Duodenal mucosa (tissue), 2 donors: ENCODE measurements around the gene LPAR1.

Experiments
- H3K27ac ChIP-seq: one replicate; pipeline ENCODE4 v1.7.0; 2013; ENCODE audit warnings: low read depth, low read length
- H3K27me3 ChIP-seq, 2 donors: one replicate each; pipeline ENCODE4 v1.7.0; 2013; ENCODE audit warnings: low read length in 2 of 2, control low read depth in 1 of 2; ENCODE audit not compliant: insufficient read depth in 2 of 2, control insufficient read depth in 1 of 2
- H3K36me3 ChIP-seq, 2 donors: one replicate each; pipeline ENCODE4 v1.7.0; 2013; ENCODE audit warnings: low read length in 2 of 2, control low read depth in 1 of 2; ENCODE audit not compliant: insufficient read depth in 2 of 2, control insufficient read depth in 1 of 2
- H3K4me1 ChIP-seq, 2 donors: one replicate each; pipeline ENCODE4 v1.7.0; 2013; ENCODE audit warnings: low read length in 2 of 2, control low read depth in 1 of 2; ENCODE audit not compliant: insufficient read depth in 2 of 2, control insufficient read depth in 1 of 2
- H3K4me3 ChIP-seq, 2 donors: one replicate each; pipeline ENCODE4 v1.7.0; 2013; ENCODE audit warnings: low read length in 2 of 2, low read depth in 1 of 2
- H3K9ac ChIP-seq, 2 donors: one replicate each; pipeline ENCODE4 v1.7.0; 2013; ENCODE audit warnings: low read length in 2 of 2, low read depth in 1 of 2
- H3K9me3 ChIP-seq, 2 donors: one replicate each; pipeline ENCODE4 v1.7.0; 2013; ENCODE audit warnings: low read length in 2 of 2, control low read depth in 1 of 2; ENCODE audit not compliant: control insufficient read depth in 1 of 2

LPAR1 gene, protein sequence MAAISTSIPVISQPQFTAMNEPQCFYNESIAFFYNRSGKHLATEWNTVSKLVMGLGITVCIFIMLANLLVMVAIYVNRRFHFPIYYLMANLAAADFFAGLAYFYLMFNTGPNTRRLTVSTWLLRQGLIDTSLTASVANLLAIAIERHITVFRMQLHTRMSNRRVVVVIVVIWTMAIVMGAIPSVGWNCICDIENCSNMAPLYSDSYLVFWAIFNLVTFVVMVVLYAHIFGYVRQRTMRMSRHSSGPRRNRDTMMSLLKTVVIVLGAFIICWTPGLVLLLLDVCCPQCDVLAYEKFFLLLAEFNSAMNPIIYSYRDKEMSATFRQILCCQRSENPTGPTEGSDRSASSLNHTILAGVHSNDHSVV

DNA sequence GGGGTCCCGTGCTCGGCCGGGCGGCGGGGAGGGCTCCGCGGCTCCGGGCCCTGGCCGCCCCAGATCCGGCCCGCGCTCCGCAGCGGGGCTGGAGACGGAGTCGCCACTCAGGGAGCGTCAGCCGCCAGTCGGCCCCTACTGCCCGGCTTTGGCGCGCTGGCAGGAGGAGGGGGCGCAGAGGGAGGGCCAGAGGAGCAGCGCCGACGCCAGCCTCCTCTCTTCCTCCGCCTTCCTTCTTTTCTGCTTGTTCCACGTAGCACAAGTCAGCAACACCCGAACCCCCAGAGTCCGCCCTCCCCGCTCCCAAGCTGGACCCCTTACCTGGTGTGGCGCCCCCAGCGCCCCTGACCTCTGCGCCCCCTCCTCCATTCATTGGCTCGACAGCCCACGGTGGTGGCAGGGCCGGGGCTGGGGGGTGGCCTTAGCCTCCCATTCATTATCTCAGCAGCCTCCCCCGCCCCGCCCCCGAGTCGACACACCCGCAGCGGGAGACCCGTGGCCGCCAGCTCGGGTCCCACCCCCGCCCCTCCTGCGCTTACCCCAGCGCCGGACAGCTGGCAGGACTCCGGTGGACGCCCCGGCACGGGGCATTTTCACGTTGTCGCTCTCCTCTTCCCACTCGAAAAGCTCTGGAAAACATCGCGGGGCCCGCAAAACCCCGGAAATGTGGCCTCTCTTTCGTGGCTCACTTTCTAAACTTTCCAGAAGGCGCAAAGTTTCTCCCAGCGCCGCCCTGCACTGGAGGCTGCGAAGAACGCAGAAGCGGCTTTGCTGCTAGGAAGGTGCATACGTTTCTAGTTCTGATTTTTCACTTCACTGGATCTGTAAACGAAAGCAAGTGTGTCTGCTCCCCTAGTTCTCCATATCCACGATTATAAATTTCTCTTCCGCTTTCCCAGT, at the start of gene LPAR1:
Gene LPAR1 (minus strand): TSS at position 140 of the 900 bp plus-strand sequence. CDS start 66,353 bp downstream, outside the sequence.
- H3K9ac ChIP-seq = peak within 1 kb of the TSS; percentile 77 to 87
- peak within 1 kb of the TSS; percentile 78 to 86 for H3K4me3 ChIP-seq
- peak within 1 kb of the TSS; percentile 80 for H3K27ac ChIP-seq
- no peaks in the 10 kb centered on the region for H3K36me3 ChIP-seq
- peaks cover 15 to 19% of the 10 kb centered on the region in 2 donors for H3K4me1 ChIP-seq
- H3K9me3 ChIP-seq = no peaks in the 10 kb centered on the region
- no peaks in the 10 kb centered on the region for H3K27me3 ChIP-seq

- no peaks in the 10 kb centered on the region for H3K9me3 ChIP-seq
- no peak overlapping the region for H3K4me3 ChIP-seq
- no peaks in the 10 kb centered on the region for H3K36me3 ChIP-seq
- no peaks in the 10 kb centered on the region for H3K27me3 ChIP-seq
- no peaks in the 10 kb centered on the region for H3K4me1 ChIP-seq
- no peak overlapping the region for H3K27ac ChIP-seq
- no peak overlapping the region for H3K9ac ChIP-seq
Observed at GRCh38 chr9:111078391-111079038, 40.2 kb upstream of the LPAR1 start.

GRCh38 chr9:111076519-111076918, 38.2 kb upstream of the LPAR1 start:
- H3K27ac ChIP-seq = no peak overlapping the region
- H3K4me3 ChIP-seq = no peak overlapping the region
- no peaks in the 10 kb centered on the region for H3K4me1 ChIP-seq
- no peaks in the 10 kb centered on the region for H3K27me3 ChIP-seq
- no peak overlapping the region for H3K9ac ChIP-seq
- H3K36me3 ChIP-seq = no peaks in the 10 kb centered on the region
- no peaks in the 10 kb centered on the region for H3K9me3 ChIP-seq

DNA sequence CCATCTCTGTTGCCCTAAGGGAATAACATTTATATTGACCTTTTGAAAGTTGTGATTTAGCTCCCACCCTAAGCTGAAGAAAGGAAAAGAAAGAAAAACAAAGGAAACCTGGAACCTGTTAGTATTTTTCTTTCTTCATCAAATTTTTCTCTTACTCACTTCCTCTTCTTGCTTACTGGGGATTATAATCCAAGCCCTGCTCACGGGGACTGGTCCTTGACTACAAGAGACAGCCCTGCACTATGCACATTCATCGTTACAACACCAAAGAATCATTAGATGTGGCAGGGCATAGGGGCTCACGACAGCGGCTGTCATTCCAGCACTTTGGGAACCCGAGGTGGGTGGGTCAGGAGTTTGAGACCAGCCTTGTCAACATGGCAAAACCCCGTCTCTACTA, 37.8 kb upstream of the LPAR1 start:
- H3K27ac ChIP-seq = no peak overlapping the region
- H3K4me1 ChIP-seq = no peaks in the 10 kb centered on the region
- H3K9me3 ChIP-seq = no peaks in the 10 kb centered on the region
- no peaks in the 10 kb centered on the region for H3K36me3 ChIP-seq
- no peaks in the 10 kb centered on the region for H3K27me3 ChIP-seq
- H3K9ac ChIP-seq = no peak overlapping the region
- H3K4me3 ChIP-seq = no peak overlapping the region

- no peaks in the 10 kb centered on the region for H3K36me3 ChIP-seq
Observed at GRCh38 chr9:111074395-111074794, 36.1 kb upstream of the LPAR1 start.

GRCh38 chr9:111069183-111069582, 30.9 kb upstream of the LPAR1 start:
- H3K9ac ChIP-seq = no peak overlapping the region
- no peaks in the 10 kb centered on the region for H3K27me3 ChIP-seq
- H3K27ac ChIP-seq = no peak overlapping the region
- H3K36me3 ChIP-seq = no peaks in the 10 kb centered on the region
- no peaks in the 10 kb centered on the region for H3K4me1 ChIP-seq
- no peak overlapping the region for H3K4me3 ChIP-seq
- no peaks in the 10 kb centered on the region for H3K9me3 ChIP-seq

More at GRCh38 chr9:111074395-111074794, 36.1 kb upstream of the LPAR1 start:
- Histone ChIP-seq H3K9ac (no peak overlapping the region), H3K27me3 (no peaks in the 10 kb centered on the region), H3K9me3 (no peaks in the 10 kb centered on the region), H3K4me1 (no peaks in the 10 kb centered on the region), H3K27ac (no peak overlapping the region), H3K4me3 (no peak overlapping the region)

- no peak overlapping the region for H3K9ac ChIP-seq
- H3K36me3 ChIP-seq = no peaks in the 10 kb centered on the region
- no peaks in the 10 kb centered on the region for H3K4me1 ChIP-seq
- no peak overlapping the region for H3K27ac ChIP-seq
- no peaks in the 10 kb centered on the region for H3K27me3 ChIP-seq
- no peaks in the 10 kb centered on the region for H3K9me3 ChIP-seq
- H3K4me3 ChIP-seq = no peak overlapping the region
Observed at GRCh38 chr9:111068771-111069170, 30.5 kb upstream of the LPAR1 start.

DNA sequence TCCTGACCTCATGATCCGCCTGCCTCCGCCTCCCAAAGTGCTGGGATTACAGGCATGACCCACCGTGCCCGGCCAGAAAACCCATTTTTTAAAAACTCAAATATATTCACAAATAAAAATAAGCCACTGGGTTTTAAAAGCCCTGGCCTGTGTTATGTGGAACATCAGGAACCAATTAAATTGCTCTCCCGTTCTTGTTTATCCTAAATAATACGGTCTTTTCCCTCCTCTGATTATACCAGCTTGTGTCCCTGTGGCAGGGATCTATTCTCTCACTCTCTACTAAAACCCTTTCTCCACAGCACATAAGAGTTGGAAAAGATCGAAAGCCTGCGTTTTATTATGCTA, 30.1 kb upstream of the LPAR1 start:
- Histone ChIP-seq H3K4me3 (no peak overlapping the region), H3K27me3 (no peaks in the 10 kb centered on the region), H3K27ac (no peak overlapping the region), H3K9me3 (no peaks in the 10 kb centered on the region), H3K4me1 (no peaks in the 10 kb centered on the region), H3K36me3 (no peaks in the 10 kb centered on the region), H3K9ac (no peak overlapping the region)

- Histone ChIP-seq H3K4me1 (no peaks in the 10 kb centered on the region), H3K36me3 (no peaks in the 10 kb centered on the region), H3K9me3 (no peaks in the 10 kb centered on the region), H3K4me3 (no peak overlapping the region), H3K27me3 (no peaks in the 10 kb centered on the region), H3K27ac (no peak overlapping the region), H3K9ac (no peak overlapping the region)
Observed at GRCh38 chr9:111066468-111066867, 28.2 kb upstream of the LPAR1 start.

DNA sequence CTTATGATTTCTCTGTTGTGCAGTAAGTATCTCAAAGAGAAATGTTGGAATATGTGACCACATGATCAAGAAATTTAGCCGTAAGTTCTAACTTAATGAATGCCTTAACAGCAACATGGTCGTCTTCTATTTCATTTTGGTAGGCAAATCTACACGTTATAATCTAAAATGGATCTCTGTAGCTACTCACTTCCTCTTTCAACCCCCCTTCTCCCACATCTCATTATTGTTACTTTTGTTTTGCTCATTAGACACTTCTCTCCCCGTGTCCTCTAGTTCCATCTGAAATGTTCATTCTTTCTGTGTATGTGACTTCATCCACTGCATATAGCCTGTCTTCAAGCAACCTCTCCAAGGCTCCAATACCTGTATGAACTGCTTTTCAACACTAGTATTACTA, 27.1 kb upstream of the LPAR1 start:
- Histone ChIP-seq H3K27ac (no peak overlapping the region), H3K27me3 (no peaks in the 10 kb centered on the region), H3K4me1 (no peaks in the 10 kb centered on the region), H3K9me3 (no peaks in the 10 kb centered on the region), H3K9ac (no peak overlapping the region), H3K4me3 (no peak overlapping the region), H3K36me3 (no peaks in the 10 kb centered on the region)
